ENCODE results near the gene NPTXR.

DNA sequence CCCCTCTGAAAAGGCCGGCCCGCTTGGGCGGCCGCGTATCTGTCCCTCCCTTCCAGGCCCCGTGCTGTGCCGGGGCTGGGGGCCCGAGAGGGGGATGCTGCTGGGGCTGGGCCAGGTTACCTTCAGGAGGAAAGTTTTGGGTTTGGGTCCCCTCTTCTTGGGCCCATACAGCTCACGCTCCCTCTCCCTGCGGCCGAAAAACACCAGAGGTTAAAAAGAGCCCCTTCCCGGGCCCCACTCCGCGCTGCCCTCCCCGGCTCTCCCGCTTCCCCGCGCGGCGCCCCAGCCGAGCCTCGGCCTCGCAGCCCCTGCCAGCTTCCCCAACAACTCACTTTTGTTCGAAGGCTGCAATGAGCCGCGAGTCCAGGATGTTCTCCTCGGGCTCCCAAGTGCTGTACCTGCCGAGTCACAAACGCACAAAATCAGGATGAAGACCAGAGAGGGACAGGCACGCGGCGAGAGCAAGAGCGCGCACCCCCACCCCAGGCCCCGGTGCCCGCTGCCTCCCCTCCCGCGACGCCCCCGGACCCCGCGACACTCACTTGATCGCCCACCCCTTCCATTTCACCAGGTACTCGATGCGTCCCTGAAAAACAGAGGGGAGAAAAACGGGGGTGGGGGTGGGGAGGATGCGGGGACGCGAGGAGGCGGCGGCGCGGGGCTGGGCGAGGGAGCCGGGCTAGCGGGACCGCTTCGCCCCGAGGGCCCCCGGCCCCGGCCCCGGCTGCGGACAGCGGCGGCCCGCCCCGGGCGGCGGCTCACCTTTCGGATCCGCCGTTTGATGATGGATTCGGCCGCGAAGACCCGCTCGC lies 27.7 kb upstream of the NPTXR start:
- TF ChIP-seq, protein P1, sequence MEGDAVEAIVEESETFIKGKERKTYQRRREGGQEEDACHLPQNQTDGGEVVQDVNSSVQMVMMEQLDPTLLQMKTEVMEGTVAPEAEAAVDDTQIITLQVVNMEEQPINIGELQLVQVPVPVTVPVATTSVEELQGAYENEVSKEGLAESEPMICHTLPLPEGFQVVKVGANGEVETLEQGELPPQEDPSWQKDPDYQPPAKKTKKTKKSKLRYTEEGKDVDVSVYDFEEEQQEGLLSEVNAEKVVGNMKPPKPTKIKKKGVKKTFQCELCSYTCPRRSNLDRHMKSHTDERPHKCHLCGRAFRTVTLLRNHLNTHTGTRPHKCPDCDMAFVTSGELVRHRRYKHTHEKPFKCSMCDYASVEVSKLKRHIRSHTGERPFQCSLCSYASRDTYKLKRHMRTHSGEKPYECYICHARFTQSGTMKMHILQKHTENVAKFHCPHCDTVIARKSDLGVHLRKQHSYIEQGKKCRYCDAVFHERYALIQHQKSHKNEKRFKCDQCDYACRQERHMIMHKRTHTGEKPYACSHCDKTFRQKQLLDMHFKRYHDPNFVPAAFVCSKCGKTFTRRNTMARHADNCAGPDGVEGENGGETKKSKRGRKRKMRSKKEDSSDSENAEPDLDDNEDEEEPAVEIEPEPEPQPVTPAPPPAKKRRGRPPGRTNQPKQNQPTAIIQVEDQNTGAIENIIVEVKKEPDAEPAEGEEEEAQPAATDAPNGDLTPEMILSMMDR (IDR thresholded peaks at IDR 0.05; ENCODE audit: low read depth, low read length, missing input control): no peak
- TF ChIP-seq TAF1 (conservative IDR thresholded peaks at IDR 0.05) (no peak), FOXA1 (IDR thresholded peaks at IDR 0.05) (no peak), YY1 (IDR thresholded peaks at IDR 0.05) (no peak), MAX (IDR thresholded peaks at IDR 0.05) (no peak), SP1 (IDR thresholded peaks at IDR 0.05) (no peak), REST (IDR thresholded peaks at IDR 0.05) (no peak), GABPA (IDR thresholded peaks at IDR 0.05 in 1 of 2, conservative IDR thresholded peaks at IDR 0.05 in 1 of 2) (no peak), EGR1 (IDR thresholded peaks at IDR 0.05; ENCODE audit: low read depth in 2 of 2) (no peak)

Data from liver (tissue), 3 donors.